CD1c-positive myeloid dendritic cell (primary cell): ENCODE measurements around the gene CD177.
"Not testable (repeated sequence)": the region's sequence is repeated elsewhere in the genome, so short reads cannot be mapped to it uniquely, and the experiment has no call there.

Source experiments
- DNase-seq: peaks from one replicate; pipeline ENCODE4 v3.0.0-alpha.2; 2016; ENCODE audit errors: extremely low spot score

The CD177 gene

DNA sequence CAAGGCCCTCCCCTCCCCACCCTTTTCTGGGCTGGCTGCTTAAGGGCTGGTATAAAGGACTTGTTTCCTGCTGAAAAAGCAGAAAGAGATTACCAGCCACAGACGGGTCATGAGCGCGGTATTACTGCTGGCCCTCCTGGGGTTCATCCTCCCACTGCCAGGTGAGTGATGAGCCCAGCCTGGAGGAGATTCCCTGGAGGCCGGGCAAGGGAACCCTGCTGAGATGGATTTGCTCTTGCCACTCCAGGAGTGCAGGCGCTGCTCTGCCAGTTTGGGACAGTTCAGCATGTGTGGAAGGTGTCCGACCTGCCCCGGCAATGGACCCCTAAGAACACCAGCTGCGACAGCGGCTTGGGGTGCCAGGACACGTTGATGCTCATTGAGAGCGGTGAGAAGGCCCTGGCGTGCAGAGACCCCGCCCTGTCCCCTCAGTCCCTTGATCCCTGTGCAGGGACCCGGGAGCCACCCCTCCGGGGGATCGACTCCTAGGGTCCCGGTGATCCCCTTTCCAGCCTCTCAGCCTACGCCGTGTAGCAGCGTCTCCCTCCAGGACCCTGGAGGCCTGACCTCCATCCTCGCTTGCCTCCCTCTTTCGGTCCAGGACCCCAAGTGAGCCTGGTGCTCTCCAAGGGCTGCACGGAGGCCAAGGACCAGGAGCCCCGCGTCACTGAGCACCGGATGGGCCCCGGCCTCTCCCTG, at the start of gene CD177:
Gene CD177, plus strand, starts transcription at position 81 of the 699 bp plus-strand sequence. Its CDS starts 29 bp downstream, at position 110.
- DNase-seq, result no peak

DNA sequence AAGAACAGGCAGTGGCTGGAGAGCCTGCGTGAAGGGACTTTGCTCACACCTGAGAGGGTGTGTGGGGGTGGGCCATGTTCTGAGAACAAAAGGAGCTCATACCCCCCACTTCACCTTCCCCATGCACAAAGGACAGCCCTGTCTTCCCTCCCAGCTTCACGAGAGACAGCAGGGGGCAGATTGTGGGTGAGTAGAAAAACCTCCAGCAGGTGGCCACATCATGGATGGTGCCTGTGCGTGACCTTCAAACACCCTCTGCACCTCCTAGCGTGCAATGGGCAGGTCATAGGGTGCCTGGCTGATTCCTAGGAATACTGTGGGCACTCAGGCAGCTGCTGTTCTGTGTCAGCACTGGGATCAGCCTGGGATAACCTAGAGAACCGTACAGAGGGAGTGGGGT, 47.8 kb upstream of the CD177 start:
- no peak for DNase-seq

DNA sequence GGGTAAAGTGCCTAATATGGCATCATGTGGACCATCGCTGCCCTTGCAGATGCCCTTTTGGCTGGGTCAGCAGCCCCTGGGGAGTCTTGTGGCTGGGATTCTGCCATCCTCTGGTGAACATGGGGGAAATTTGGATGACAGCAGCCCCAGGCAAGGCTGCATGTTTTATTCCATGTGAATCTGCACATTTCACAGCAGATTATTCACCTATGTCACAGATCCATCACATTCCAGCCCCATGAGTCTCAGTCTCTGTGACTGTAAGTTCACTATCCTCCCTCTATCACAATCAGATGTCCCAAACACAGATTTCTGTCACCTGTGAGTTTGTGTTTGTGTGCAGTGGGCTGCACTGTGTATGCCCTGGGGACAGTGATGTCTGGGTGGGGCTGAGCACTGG, 47.4 kb upstream of the CD177 start:
- DNase-seq, result no peak

GRCh38 chr19:43308244-43308815, 45.2 kb upstream of the CD177 start:
- no peak for DNase-seq

DNA sequence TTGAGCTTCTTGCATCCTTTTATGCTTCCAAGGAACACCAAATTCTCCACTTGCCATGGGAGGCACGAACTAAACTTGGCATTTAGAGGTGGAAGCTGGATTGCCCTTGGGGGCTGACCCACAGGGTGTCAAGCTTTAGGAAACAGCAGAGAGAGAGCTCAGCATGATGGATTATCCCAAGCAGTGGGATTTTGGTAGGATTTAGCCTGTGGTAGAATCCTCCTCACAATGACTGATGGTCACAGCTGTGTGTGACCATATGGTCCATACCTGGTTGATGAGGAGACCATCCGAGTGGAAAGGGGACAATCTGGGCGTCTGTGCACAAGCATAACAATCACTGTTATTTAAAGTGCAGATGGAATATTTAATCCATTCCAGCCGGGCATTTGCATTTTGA, 44.0 kb upstream of the CD177 start:
- DNase-seq, result no peak

GRCh38 chr19:43310221-43310620, 43.3 kb upstream of the CD177 start:
- no peak for DNase-seq

GRCh38 chr19:43311256-43311655, 42.2 kb upstream of the CD177 start:
- no peak for DNase-seq

DNA sequence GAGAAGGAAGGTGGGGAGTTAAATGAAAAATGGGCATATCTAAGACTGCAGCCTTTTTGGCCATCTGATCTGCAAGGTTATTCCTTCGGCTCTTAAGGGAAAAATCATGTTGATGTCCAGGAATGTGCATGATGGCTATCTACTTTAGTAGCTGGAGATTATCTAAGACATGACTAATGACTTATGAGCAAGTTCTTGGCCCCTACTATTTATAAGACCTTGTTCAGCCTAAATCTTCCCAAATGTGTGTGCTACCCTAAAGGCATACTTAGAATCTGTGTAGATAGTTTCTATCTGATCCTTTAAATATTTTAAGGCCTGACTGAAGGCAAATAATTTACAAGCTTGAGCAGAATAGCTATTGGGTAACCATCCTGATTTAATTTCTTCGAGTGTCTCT, 41.8 kb upstream of the CD177 start:
- no peak for DNase-seq

GRCh38 chr19:43313711-43314495, 39.6 kb upstream of the CD177 start:
- no peak for DNase-seq

- DNase-seq, result no peak
Observed at GRCh38 chr19:43315851-43316250, 37.6 kb upstream of the CD177 start.

GRCh38 chr19:43316591-43317319, 36.7 kb upstream of the CD177 start:
- DNase-seq, result no peak

GRCh38 chr19:43318203-43318602, 35.3 kb upstream of the CD177 start:
- DNase-seq, result no peak

GRCh38 chr19:43318796-43319314, 34.6 kb upstream of the CD177 start:
- DNase-seq, result no peak

GRCh38 chr19:43320546-43320945, 32.9 kb upstream of the CD177 start:
- no peak for DNase-seq

- not testable (repeated sequence) for DNase-seq
Observed at GRCh38 chr19:43326761-43327160, 26.7 kb upstream of the CD177 start.

GRCh38 chr19:43328561-43328960, 24.9 kb upstream of the CD177 start:
- DNase-seq, result not testable (repeated sequence)

DNA sequence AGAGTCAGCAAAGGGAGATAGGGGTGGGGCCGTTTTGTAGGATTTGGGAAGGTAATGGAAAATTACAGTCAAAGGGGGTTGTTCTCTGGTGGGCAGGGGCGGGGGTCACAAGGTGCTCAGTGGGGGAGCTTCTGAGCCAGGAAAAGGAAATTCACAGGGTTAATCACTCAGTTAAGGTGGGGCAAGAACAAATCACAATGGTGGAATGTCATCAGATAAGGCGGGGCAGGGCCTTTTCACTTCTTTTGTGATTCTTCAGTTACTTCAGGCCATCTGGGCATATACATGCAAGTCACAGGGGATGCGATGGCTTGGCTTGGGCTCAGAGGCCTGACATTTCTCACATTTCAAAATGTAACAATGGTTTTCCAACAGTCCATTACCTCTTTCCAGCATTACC, 24.4 kb upstream of the CD177 start:
- DNase-seq, result not testable (repeated sequence)

- DNase-seq, result no peak
Observed at GRCh38 chr19:43329989-43330388, 23.5 kb upstream of the CD177 start.

DNA sequence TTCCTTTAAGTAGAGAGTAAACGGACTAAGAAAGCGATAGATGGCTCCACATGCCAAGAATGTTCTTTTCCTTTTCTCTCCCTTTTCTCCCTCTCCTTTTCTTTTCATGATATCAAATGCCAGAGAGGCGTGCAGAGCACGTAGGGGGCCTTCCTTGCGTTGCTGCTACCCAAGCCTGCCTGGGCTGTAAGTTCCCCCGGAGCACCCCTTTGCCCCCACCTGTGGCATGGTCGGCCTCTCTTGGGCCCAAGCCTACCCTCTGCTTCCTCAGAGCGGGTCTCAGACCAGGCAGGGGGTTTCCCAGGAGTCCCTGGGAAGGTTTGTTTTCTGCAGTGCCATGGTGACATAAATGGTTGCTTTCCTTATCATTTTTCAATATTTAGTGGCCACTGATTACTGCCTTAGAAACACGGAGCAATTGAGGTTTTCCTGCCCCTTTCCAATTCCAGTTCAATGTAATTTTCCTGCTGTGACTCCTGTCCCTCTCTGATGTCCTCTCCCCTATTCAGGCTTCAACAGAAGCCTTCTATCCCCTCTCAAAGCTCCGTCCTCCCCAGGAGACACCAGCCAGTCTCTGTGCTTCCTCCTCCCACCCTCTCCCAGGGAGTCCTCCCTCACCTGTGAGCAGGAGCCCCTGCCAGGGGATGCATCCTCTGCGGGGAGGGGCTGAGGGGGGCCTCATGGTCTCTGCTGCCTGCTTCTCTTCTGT, 22.6 kb upstream of the CD177 start:
- DNase-seq, result no peak

GRCh38 chr19:43331435-43332010, 22.0 kb upstream of the CD177 start:
- DNase-seq, result no peak
